B cell (primary cell): ENCODE results near the gene GPHB5. TPM values are rescaled to one million over a fixed set of nuclear protein-coding genes. Genes with fewer than 3 reads are reported as not detected.

Experiments
- ATAC-seq: fragments of 200-7000 bp; cut with Tn5 transposase; one replicate; pipeline ENCODE4 v1.10.0; 2021; ENCODE audit warnings: low read depth, mild to moderate bottlenecking, moderate number of reproducible peaks, moderate library complexity
- CTCF ChIA-PET: fragments of 350-600 bp; sonication (Branson Sonifier 250); formaldehyde crosslinking; loops from one replicate; lab custom pipeline; 2021; ENCODE audit warnings: antibody characterized with exemption, inconsistent platforms; lab: Charles Lee
- POLR2A ChIA-PET: fragments of 350-600 bp; sonication (Branson Sonifier 250); formaldehyde crosslinking; loops from one replicate; lab custom pipeline; 2021; ENCODE audit warnings: antibody characterized with exemption; lab: Charles Lee
- DNase-seq: peaks from one replicate; pipeline ENCODE4 v3.0.0; 2013
- H2AFZ ChIP-seq: 2 replicates; pipeline ENCODE4 v1.6.1; 2012; ENCODE audit warnings: mild to moderate bottlenecking, low read depth, low read length; ENCODE audit not compliant: insufficient read depth, poor library complexity, severe bottlenecking
- H3K27ac ChIP-seq, 2 donors: 1 replicate in 1 of 2; 2 replicates in 1 of 2; pipeline ENCODE4 v1.5.1; 2012 to 2013; ENCODE audit warnings: low read length in 2 of 2, mild to moderate bottlenecking in 2 of 2, moderate library complexity in 1 of 2
- H3K27me3 ChIP-seq, 4 experiments: fragments of 200-600 bp in 1 of 4; sonication (generic) in 1 of 4; replicated peaks in 1 of 4; 1 replicate in 2 of 4; 2 replicates in 2 of 4; pipeline versions ENCODE4 v1.6.1 to v1.7.0; 2013 to 2016; ENCODE audit warnings: low read length in 3 of 4, mild to moderate bottlenecking in 2 of 4, mixed read lengths in 1 of 4, moderate library complexity in 1 of 4; ENCODE audit not compliant: insufficient read depth in 4 of 4, control insufficient read depth in 3 of 4; ENCODE audit errors: control extremely low read depth in 1 of 4
- H3K36me3 ChIP-seq, 2 experiments: replicated peaks in 1 of 2; 1 replicate in 1 of 2; 2 replicates in 1 of 2; pipeline versions ENCODE4 v1.6.1 to v1.7.1; 2013; ENCODE audit warnings: low read length in 1 of 2; ENCODE audit not compliant: insufficient read depth in 2 of 2, control insufficient read depth in 1 of 2; ENCODE audit errors: control extremely low read depth in 1 of 2, extremely low read depth in 1 of 2
- H3K4me1 ChIP-seq, 2 donors: fragments of 200-600 bp in 1 of 2; sonication (generic) in 1 of 2; 1 replicate in 1 of 2; 2 replicates in 1 of 2; pipeline versions ENCODE4 v1.5.1 to v1.6.1; 2013 to 2017; ENCODE audit warnings: low read length in 2 of 2; ENCODE audit not compliant: control insufficient read depth in 2 of 2, insufficient read depth in 2 of 2
- H3K4me2 ChIP-seq: replicated peaks from 2 replicates; pipeline ENCODE3; 2012; ENCODE audit warnings: mild to moderate bottlenecking, low read depth, low read length; ENCODE audit not compliant: poor library complexity, severe bottlenecking
- H3K4me3 ChIP-seq, 5 experiments: fragments of 200-600 bp in 1 of 5; sonication (generic) in 1 of 5; 1 replicate in 3 of 5; 2 replicates in 2 of 5; pipeline versions ENCODE4 v1.5.1 to v1.7.0; 2011 to 2016; ENCODE audit warnings: low read length in 4 of 5, mild to moderate bottlenecking in 4 of 5, low read depth in 2 of 5, control low read depth in 1 of 5, moderate library complexity in 1 of 5; ENCODE audit not compliant: insufficient read depth in 1 of 5; ENCODE audit errors: control extremely low read depth in 1 of 5, extremely low read depth in 1 of 5
- H3K79me2 ChIP-seq: fragments of 200-600 bp; sonication (generic); one replicate; pipeline ENCODE4 v1.6.0; 2016; ENCODE audit warnings: low read length; ENCODE audit not compliant: control insufficient read depth, insufficient read depth
- H3K9ac ChIP-seq: fragments of 200-600 bp; sonication (generic); 2 replicates; pipeline ENCODE4 v1.6.1; 2017; ENCODE audit warnings: mild to moderate bottlenecking, low read length, moderate library complexity
- H3K9me3 ChIP-seq, 3 donors: one replicate each; pipeline versions ENCODE4 v1.6.1 to v1.7.1; 2013; ENCODE audit warnings: low read length in 2 of 3; ENCODE audit not compliant: control insufficient read depth in 2 of 3, insufficient read depth in 1 of 3; ENCODE audit errors: control extremely low read depth in 1 of 3
- H4K20me1 ChIP-seq: 2 replicates; pipeline ENCODE4 v1.6.0; 2012; ENCODE audit warnings: mild to moderate bottlenecking, low read length; ENCODE audit not compliant: insufficient read depth, control insufficient read depth, poor library complexity, severe bottlenecking
- H3K27ac Mint-ChIP-seq: one replicate; pipeline ENCODE4 v1.8.0; 2021; ENCODE audit warnings: mixed read lengths
- H3K27me3 Mint-ChIP-seq: one replicate; pipeline ENCODE4 v1.8.0; 2021; ENCODE audit warnings: mixed read lengths
- H3K4me1 Mint-ChIP-seq: one replicate; pipeline ENCODE4 v1.8.0; 2021; ENCODE audit warnings: mixed read lengths
- H3K4me3 Mint-ChIP-seq: one replicate; pipeline ENCODE4 v1.8.0; 2021; ENCODE audit warnings: mixed read lengths
- H3K9me3 Mint-ChIP-seq: one replicate; pipeline ENCODE4 v1.8.0; 2022; ENCODE audit warnings: mixed read lengths; ENCODE audit not compliant: insufficient read depth
- CTCF ChIP-seq: fragments of 200-600 bp; IDR thresholded peaks from one replicate; pipeline ENCODE4 v1.8.0; 2022; ENCODE audit warnings: antibody characterized with exemption, mild to moderate bottlenecking
- EZH2 ChIP-seq: IDR thresholded peaks from 2 replicates; pipeline ENCODE4 v1.6.1; 2012; ENCODE audit warnings: borderline replicate concordance, low read depth, mild to moderate bottlenecking, moderate library complexity, low read length; ENCODE audit not compliant: insufficient read depth, poor library complexity, severe bottlenecking
- intact Hi-C: fragments of 100-400 bp; cut with micrococcal nuclease; formaldehyde crosslinking; loops from one replicate; pipeline ENCODE4 v1.10.0; 2022
- polyA minus RNA-seq: library from RNA; depleted of rRNA, polyadenylated mRNA; stranded (reverse); fragments of >200 nt; gene quantifications from 2 replicates; pipeline ENCODE4 v1.2.3, GENCODE V29; 2012
- polyA plus RNA-seq: library from polyadenylated mRNA; depleted of rRNA; stranded (reverse); fragments of >200 nt; gene quantifications from 2 replicates; pipeline ENCODE4 v1.2.3, GENCODE V29; 2012
- total RNA-seq, 2 donors: library from RNA; stranded (reverse); fragments of 120-200 nt in 1 of 2; gene quantifications; 1 replicate in 1 of 2; 2 replicates in 1 of 2; pipeline versions ENCODE4 v1.2.3 to v1.2.4, GENCODE V29; 2013 to 2022

GPHB5 gene
- total RNA-seq, result not detected in 2 replicates
- not detected for total RNA-seq (2013)
- polyA plus RNA-seq, result not detected in 2 replicates
- polyA minus RNA-seq, result not detected in 2 replicates

GRCh38 chr14:63318835-63319234, at the start of gene GPHB5:
Gene GPHB5 (minus strand): TSS chr14:63318935. CDS start chr14:63317849, 1,086 bp downstream.
- no peaks in the 10 kb centered on the region for H3K36me3 ChIP-seq
- H3K79me2 ChIP-seq, result no peaks in the 10 kb centered on the region
- Mint-ChIP-seq H3K27ac (no peak within 1 kb of the TSS), H3K9me3 (no peaks in the 10 kb centered on the region), H3K27me3 (peaks cover 25% of the 10 kb centered on the region), H3K4me3 (no peak within 1 kb of the TSS), H3K4me1 (no peaks in the 10 kb centered on the region)
- DNase-seq (no peak), ATAC-seq (no peak)
- H3K4me2 ChIP-seq, result no peak within 1 kb of the TSS
- H2AFZ ChIP-seq, result no peak within 1 kb of the TSS
- POLR2A ChIA-PET, result no interaction called here
- intact Hi-C loops, result no loop called here
- no peaks in the 10 kb centered on the region for H3K4me1 ChIP-seq
- H3K27me3 ChIP-seq, result peaks cover 0 to 2% (median 0%) of the 10 kb centered on the region in 4 experiments
- no peaks in the 10 kb centered on the region for H4K20me1 ChIP-seq
- TF ChIP-seq CTCF (no peak), EZH2 (no peak)
- H3K9me3 ChIP-seq, result no peaks in the 10 kb centered on the region
- H3K4me3 ChIP-seq, result no peak within 1 kb of the TSS
- CTCF ChIA-PET, result no interaction called here
- no peak within 1 kb of the TSS for H3K27ac ChIP-seq
- no peak within 1 kb of the TSS for H3K9ac ChIP-seq

GRCh38 chr14:63367742-63368364, 49.1 kb upstream of the GPHB5 start:
- no peaks in the 10 kb centered on the region for H3K79me2 ChIP-seq
- H3K36me3 ChIP-seq, result no peaks in the 10 kb centered on the region
- TF ChIP-seq CTCF (no peak), EZH2 (no peak)
- H3K9ac ChIP-seq, result no peak overlapping the region
- Mint-ChIP-seq H3K9me3 (peaks cover 13% of the 10 kb centered on the region), H3K4me3 (no peak overlapping the region), H3K4me1 (no peaks in the 10 kb centered on the region), H3K27me3 (no peaks in the 10 kb centered on the region), H3K27ac (no peak overlapping the region)
- no peak overlapping the region for H3K4me2 ChIP-seq
- H3K4me1 ChIP-seq, result no peaks in the 10 kb centered on the region
- no peaks in the 10 kb centered on the region for H3K27me3 ChIP-seq
- no peaks in the 10 kb centered on the region for H4K20me1 ChIP-seq
- H3K9me3 ChIP-seq, result peaks cover 0 to 7% (median 0%) of the 10 kb centered on the region in 3 donors
- ChIA-PET CTCF (no interaction called here), POLR2A (no interaction called here)
- ATAC-seq (no peak), DNase-seq (no peak)
- H3K27ac ChIP-seq, result no peak overlapping the region
- no peak overlapping the region for H3K4me3 ChIP-seq
- intact Hi-C loops, result no loop called here
- H2AFZ ChIP-seq, result no peak overlapping the region
